Activated T-helper 1 cell treated with anti-CD3 and anti-CD28 coated beads, Interleukin-12 subunit alpha, Interleukin-12 subunit beta, Interleukin-2, Interleukin-4 antibody, amounts not matched to agents 30 ng/mL and 10 ng/mL and 1 ng/mL, durations not matched to agents 14 hours and 24 hours and 36 hours (primary cell): Measurements from ENCODE around the gene APOBR. TPM values are rescaled to one million over a fixed set of nuclear protein-coding genes. Genes with fewer than 3 reads are reported as not detected.
A peak's percentile ranks its signal among the peaks of the same experiment; 100 is the strongest.
"Not testable (repeated sequence)": the region's sequence is repeated elsewhere in the genome, so short reads cannot be mapped to it uniquely, and the experiment has no call there.

Experiments used
- DNase-seq: peaks from one replicate; pipeline ENCODE4 v3.0.0; 2021; ENCODE audit warnings: low spot score
- H3K27ac Mint-ChIP-seq: one replicate; pipeline ENCODE4 v1.8.0; 2021; ENCODE audit warnings: mild to moderate bottlenecking, mixed read lengths
- H3K27me3 Mint-ChIP-seq: one replicate; pipeline ENCODE4 v1.8.0; 2022; ENCODE audit warnings: mild to moderate bottlenecking, moderate library complexity, mixed read lengths; ENCODE audit not compliant: insufficient read depth
- H3K36me3 Mint-ChIP-seq: one replicate; pipeline ENCODE4 v1.8.0; 2021; ENCODE audit warnings: low read depth, mixed read lengths
- H3K4me1 Mint-ChIP-seq: one replicate; pipeline ENCODE4 v1.8.0; 2021; ENCODE audit warnings: low read depth, mixed read lengths
- H3K4me3 Mint-ChIP-seq: one replicate; pipeline ENCODE4 v1.8.0; 2021; ENCODE audit warnings: mild to moderate bottlenecking, moderate library complexity, mixed read lengths
- H3K9me3 Mint-ChIP-seq: one replicate; pipeline ENCODE4 v1.8.0; 2021; ENCODE audit warnings: mixed read lengths
- intact Hi-C: fragments of 100-400 bp; cut with micrococcal nuclease; formaldehyde crosslinking; loops from one replicate; pipeline ENCODE4 v1.15.1; 2024
- total RNA-seq: library from RNA; stranded (reverse); gene quantifications from 2 replicates; pipeline ENCODE4 v1.2.3, GENCODE V29; 2022

APOBR gene
- total RNA-seq, 1 donor from 2014 or later, result 4.3 TPM

- peaks cover 9% of the 10 kb centered on the region for H3K36me3 Mint-ChIP-seq
- H3K27ac Mint-ChIP-seq, result peak overlapping the region; percentile 100
- H3K9me3 Mint-ChIP-seq, result no peaks in the 10 kb centered on the region
- no peak for DNase-seq
- peak overlapping the region; percentile 89 for H3K4me3 Mint-ChIP-seq
- no peaks in the 10 kb centered on the region for H3K27me3 Mint-ChIP-seq
- intact Hi-C loops, result loop anchor here (1.0 to 10.0 kb wide), 5 partner anchors 61 to 348 kb away; partner anchors contain the start of genes SBK1, SGF29 and SULT1A1
- peaks cover 62% of the 10 kb centered on the region for H3K4me1 Mint-ChIP-seq
Observed at GRCh38 chr16:28492511-28492910, 1.9 kb upstream of the APOBR start.

- DNase-seq, result no peak
- H3K9me3 Mint-ChIP-seq, result no peaks in the 10 kb centered on the region
- no peaks in the 10 kb centered on the region for H3K36me3 Mint-ChIP-seq
- peaks cover 55% of the 10 kb centered on the region for H3K4me1 Mint-ChIP-seq
- peak overlapping the region; percentile 95 for H3K27ac Mint-ChIP-seq
- H3K4me3 Mint-ChIP-seq, result peak overlapping the region; percentile 78
- H3K27me3 Mint-ChIP-seq, result no peaks in the 10 kb centered on the region
- intact Hi-C loops, result loop anchor here (10.0 kb wide), 3 partner anchors 120 to 350 kb away; partner anchors contain the start of genes SBK1 and SULT1A1
Observed at GRCh38 chr16:28495098-28495793, 803 bp downstream of the APOBR start.

GRCh38 chr16:28495795-28496749 is 1.6 kb downstream of the APOBR start:
- Mint-ChIP-seq H3K27ac (peak overlapping the region; percentile 95), H3K4me1 (peaks cover 55% of the 10 kb centered on the region), H3K4me3 (peak overlapping the region; percentile 53), H3K36me3 (no peaks in the 10 kb centered on the region), H3K9me3 (no peaks in the 10 kb centered on the region), H3K27me3 (no peaks in the 10 kb centered on the region)
- intact Hi-C loops, result loop anchor here (10.0 kb wide), 3 partner anchors 119 to 351 kb away; partner anchors contain the start of genes SBK1 and SULT1A1
- no peak for DNase-seq

GRCh38 chr16:28496844-28497243 is 2.4 kb downstream of the APOBR start:
- peaks cover 53% of the 10 kb centered on the region for H3K4me1 Mint-ChIP-seq

GRCh38 chr16:28497386-28497785 is 2.9 kb downstream of the APOBR start:
- Mint-ChIP-seq H3K27ac (peak overlapping the region; percentile 42), H3K4me1 (peaks cover 48% of the 10 kb centered on the region), H3K4me3 (no peak overlapping the region), H3K9me3 (no peaks in the 10 kb centered on the region), H3K36me3 (no peaks in the 10 kb centered on the region), H3K27me3 (no peaks in the 10 kb centered on the region)
- DNase-seq, result no peak
- intact Hi-C loops, result loop anchor here (10.0 kb wide), 3 partner anchors 117 to 353 kb away; partner anchors contain the start of genes SBK1 and SULT1A1

More at GRCh38 chr16:28496844-28497243, 2.4 kb downstream of the APOBR start:
- Mint-ChIP-seq H3K4me3 (no peak overlapping the region), H3K36me3 (no peaks in the 10 kb centered on the region), H3K9me3 (no peaks in the 10 kb centered on the region), H3K27me3 (no peaks in the 10 kb centered on the region), H3K27ac (peak overlapping the region; percentile 42)
- intact Hi-C loops, result loop anchor here (10.0 kb wide), 3 partner anchors 118 to 352 kb away; partner anchors contain the start of genes SBK1 and SULT1A1
- no peak for DNase-seq

- Mint-ChIP-seq H3K9me3 (no peaks in the 10 kb centered on the region), H3K27ac (no peak overlapping the region), H3K36me3 (no peaks in the 10 kb centered on the region), H3K4me3 (no peak overlapping the region), H3K4me1 (peaks cover 46% of the 10 kb centered on the region), H3K27me3 (no peaks in the 10 kb centered on the region)
- DNase-seq, result no peak
- intact Hi-C loops, result loop anchor here (10.0 kb wide), 3 partner anchors 117 to 353 kb away; partner anchors contain the start of genes SBK1 and SULT1A1
Observed at GRCh38 chr16:28497861-28498599, 3.6 kb downstream of the APOBR start.

- Mint-ChIP-seq H3K36me3 (no peaks in the 10 kb centered on the region), H3K27ac (peak overlapping the region; percentile 34), H3K9me3 (no peaks in the 10 kb centered on the region), H3K27me3 (no peaks in the 10 kb centered on the region), H3K4me3 (no peak overlapping the region), H3K4me1 (peaks cover 38% of the 10 kb centered on the region)
- intact Hi-C loops, result loop anchor here (10.0 kb wide), 3 partner anchors 116 to 354 kb away; partner anchors contain the start of genes SBK1 and SULT1A1
- DNase-seq, result no peak
Observed at GRCh38 chr16:28498666-28499381, 4.4 kb downstream of the APOBR start.

GRCh38 chr16:28499854-28500253 is 5.4 kb downstream of the APOBR start:
- intact Hi-C loops, result loop anchor here (10.0 kb wide), 3 partner anchors 115 to 355 kb away; partner anchors contain the start of genes SBK1 and SULT1A1
- no peaks in the 10 kb centered on the region for H3K9me3 Mint-ChIP-seq
- no peak overlapping the region for H3K27ac Mint-ChIP-seq

GRCh38 chr16:28500476-28501180 is 6.2 kb downstream of the APOBR start:
- H3K27me3 Mint-ChIP-seq, intact Hi-C loops, H3K9me3 Mint-ChIP-seq, DNase-seq, H3K27ac Mint-ChIP-seq, H3K36me3 Mint-ChIP-seq, H3K4me3 Mint-ChIP-seq: not testable (repeated sequence)
- peaks cover 20% of the 10 kb centered on the region for H3K4me1 Mint-ChIP-seq

More at GRCh38 chr16:28499854-28500253, 5.4 kb downstream of the APOBR start:
- DNase-seq, result no peak
- Mint-ChIP-seq H3K36me3 (no peaks in the 10 kb centered on the region), H3K4me3 (no peak overlapping the region), H3K4me1 (peaks cover 28% of the 10 kb centered on the region), H3K27me3 (no peaks in the 10 kb centered on the region)

GRCh38 chr16:28501258-28502232 is 7.1 kb downstream of the APOBR start:
- intact Hi-C loops, result no loop called here

More at GRCh38 chr16:28501258-28502232, 7.1 kb downstream of the APOBR start:
- H3K4me3 Mint-ChIP-seq, result no peak overlapping the region
- H3K9me3 Mint-ChIP-seq, result no peaks in the 10 kb centered on the region
- H3K36me3 Mint-ChIP-seq, result no peaks in the 10 kb centered on the region
- no peak for DNase-seq
- H3K27ac Mint-ChIP-seq, result no peak overlapping the region
- H3K27me3 Mint-ChIP-seq, result peaks cover 8% of the 10 kb centered on the region
- peaks cover 17% of the 10 kb centered on the region for H3K4me1 Mint-ChIP-seq
